GM18951 (cell line): ENCODE measurements around the gene ETV6.

Experiments used
- POLR2A ChIP-seq: IDR thresholded peaks from 4 replicates; pipeline ENCODE4 v1.6.1; 2011; ENCODE audit warnings: mild to moderate bottlenecking; ENCODE audit not compliant: insufficient read length, insufficient read depth; ENCODE audit errors: extremely low read depth
- in situ Hi-C: fragments of 300-500 bp; cut with MboI; formaldehyde crosslinking; loops from one replicate; pipeline ENCODE4 v1.12.0; 2022; ENCODE audit warnings: low sequenced_read_pairs, mixed read lengths, inconsistent platforms; ENCODE audit not compliant: unreplicated experiment

The ETV6 gene

DNA sequence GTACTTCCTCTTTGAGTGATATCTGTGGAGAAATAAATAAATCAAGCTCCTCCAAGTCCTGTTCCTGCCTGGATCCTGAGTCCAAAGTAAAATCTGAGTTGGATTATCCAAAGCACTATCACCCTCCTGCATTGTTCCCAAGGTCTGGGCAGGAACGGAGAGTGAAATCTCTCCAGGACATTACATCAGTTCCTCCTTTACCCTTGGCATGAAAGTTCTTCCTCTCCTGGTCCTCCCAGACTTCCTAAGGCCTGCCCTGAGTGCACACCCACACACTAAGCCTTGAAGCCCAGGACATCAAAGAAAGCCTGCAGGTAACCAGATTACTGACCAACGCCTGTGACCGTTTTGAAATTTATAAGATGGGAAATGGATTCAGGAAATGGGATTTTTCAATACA lies 214.5 kb downstream of the ETV6 start:
- TF ChIP-seq POLR2A, result no peak
- in situ Hi-C loops, result no loop called here

DNA sequence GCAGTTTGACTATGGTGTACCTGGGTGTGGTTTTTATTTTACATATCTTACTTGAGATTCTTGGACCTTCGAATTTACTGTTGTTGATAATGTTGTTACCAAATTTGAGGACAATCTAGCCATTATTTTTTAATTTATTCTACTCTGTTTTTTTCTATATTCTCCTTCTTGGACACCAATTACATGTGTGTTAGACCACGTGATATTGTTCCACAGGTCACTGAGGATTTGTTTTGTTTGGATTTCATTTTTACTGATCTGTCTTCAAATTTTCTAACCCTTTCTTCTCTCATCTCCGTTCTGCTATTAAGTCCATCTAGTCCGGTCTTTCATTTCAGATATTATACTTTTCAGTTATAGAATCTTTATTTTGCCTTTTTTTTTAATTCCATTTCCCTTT lies 216.3 kb downstream of the ETV6 start:
- in situ Hi-C loops, result no loop called here
- no peak for TF ChIP-seq POLR2A

DNA sequence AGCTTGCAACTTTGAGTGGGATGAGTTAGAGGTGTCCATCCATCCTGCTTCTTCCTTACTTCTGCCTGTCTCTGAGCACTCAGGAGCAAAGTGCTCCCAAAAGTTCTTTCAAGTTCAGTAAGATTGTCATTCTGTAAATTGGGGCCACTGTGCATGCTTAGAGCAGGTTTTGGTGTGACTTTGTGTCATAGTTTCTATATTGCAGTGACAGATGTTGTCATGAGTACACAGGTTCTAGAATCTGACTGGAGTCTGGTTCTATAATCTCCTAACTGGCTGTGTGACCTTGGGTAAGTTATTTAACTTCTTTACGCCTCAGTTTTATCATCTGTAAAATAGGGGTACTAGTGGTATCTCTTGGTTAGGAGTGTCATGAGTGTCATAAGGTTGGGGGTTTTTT lies 218.6 kb downstream of the ETV6 start:
- in situ Hi-C loops, result no loop called here
- TF ChIP-seq POLR2A, result no peak

DNA sequence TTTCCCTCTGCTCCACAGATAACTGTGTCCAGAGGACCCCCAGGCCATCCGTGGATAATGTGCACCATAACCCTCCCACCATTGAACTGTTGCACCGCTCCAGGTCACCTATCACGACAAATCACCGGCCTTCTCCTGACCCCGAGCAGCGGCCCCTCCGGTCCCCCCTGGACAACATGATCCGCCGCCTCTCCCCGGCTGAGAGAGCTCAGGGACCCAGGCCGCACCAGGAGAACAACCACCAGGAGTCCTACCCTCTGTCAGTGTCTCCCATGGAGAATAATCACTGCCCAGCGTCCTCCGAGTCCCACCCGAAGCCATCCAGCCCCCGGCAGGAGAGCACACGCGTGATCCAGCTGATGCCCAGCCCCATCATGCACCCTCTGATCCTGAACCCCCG lies 219.9 kb downstream of the ETV6 start:
- in situ Hi-C loops, result no loop called here
- TF ChIP-seq POLR2A, result no peak

DNA sequence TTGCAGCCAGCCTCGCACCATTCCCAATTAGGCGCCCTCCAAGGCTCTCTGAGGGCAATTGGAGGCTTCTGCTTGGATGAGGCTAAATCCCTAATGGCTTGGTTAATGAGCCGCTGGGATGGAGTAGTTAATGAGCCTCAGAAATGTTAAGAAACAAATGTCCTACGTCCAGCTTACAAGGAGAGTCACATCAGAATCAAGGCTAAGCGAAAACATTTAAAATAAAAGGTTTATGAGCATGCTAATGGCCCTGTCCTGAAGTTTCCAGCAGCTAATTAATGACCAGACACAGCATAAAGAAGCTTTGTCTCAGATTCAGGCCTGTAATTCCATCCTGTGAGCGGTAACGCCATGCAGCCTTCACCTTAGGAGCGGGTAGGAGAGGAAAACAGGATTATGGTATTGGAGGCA lies 220.6 kb downstream of the ETV6 start:
- TF ChIP-seq POLR2A, result no peak
- in situ Hi-C loops, result no loop called here

DNA sequence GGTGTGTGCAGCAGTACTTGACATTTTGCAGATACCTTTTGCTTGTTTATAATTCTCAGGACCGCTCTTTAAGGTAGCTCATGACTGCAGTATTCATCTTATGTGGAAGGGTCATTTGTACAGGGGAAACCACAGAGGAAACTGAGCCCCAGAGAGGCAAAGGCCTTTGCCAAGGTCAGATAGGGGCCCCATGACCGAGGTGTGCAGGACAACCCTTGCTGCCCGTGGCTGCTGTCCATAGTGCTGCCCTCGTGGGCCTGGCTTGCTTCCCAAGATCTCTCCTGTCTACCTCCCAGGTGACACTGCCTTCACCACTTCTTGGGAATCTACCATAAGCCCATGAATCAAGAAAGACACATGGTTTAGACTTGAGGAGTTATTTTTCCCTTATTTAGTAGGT lies 222.6 kb downstream of the ETV6 start:
- in situ Hi-C loops, result no loop called here
- no peak for TF ChIP-seq POLR2A

DNA sequence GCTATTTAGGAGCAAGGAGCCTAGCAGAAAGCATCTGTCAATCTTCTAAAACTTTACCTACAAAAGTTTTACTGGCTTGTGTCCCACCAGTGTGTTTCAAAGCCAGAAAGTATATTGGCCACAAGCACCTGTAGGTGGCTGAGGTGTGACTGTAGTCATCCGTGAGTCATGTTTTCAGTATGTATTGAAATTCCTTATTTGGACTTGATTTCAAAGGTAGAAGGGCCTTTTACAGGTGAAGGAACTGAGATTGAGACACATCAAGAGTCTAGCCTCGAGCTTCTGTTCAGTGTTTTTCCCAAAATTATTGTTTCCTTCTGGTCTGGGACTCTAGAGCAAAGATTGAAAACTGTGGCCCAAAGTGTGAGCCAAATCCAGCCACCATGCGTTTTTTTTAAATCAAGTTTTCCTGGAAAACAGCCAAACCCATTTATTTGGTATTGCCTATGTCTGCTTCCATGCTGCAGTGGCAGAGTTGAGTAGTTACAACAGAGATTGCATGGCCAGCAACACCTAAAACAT lies 226.0 kb downstream of the ETV6 start:
- no peak for TF ChIP-seq POLR2A
- in situ Hi-C loops, result no loop called here

DNA sequence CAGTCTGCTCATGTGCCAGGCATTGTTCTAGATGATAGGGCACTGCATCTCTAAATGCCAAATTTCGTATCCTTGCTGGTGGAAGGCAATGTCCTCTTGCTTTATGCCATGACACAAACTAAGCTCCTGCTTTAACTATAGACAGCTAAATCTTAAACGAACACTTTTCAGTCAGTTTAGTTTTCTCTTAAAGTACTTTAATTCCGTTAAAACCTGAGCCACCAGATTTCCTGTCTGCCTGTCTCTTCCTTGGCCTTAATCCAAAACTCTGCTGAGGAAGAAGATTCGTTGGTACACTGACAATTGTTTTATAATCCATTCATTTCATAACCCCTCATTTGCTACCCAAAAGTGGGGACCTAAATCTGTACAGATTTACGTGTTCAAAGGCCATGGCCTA lies 226.8 kb downstream of the ETV6 start:
- no peak for TF ChIP-seq POLR2A
- in situ Hi-C loops, result no loop called here

DNA sequence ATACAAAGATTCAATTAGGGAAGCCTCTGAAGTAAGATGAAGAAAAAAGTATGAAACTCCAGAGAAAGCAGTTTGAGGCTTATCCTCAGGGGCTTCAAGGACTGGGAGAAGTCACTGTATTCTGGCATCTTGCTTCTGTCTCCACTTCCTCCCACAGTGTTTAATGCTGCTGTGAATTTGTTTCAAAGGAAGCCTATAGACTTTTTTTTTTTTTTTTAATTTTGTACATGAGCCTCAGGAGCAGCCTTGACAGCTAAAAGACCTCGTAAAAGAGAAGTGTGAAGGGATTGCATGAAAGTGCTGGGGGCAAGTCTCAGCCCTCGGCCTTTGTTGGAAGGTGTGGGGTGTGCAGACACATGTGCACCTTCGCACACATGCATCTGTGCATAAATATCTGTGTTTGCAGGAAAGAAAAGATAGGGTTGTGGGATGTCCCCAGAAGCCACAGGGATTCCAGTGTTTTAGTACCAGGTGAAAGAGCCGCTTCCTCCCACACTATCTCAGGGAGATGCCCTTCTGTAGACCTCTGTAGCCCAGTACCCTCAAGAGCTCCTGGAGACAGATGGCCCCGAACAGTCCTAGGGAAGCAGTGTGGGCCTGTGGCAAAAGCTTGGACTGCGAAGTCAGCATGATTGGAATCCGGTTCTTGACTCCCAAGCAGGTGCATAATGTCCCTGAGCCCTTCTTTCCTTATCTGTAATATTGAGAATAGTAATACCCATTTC lies 227.8 kb downstream of the ETV6 start:
- TF ChIP-seq POLR2A, result no peak
- in situ Hi-C loops, result no loop called here

DNA sequence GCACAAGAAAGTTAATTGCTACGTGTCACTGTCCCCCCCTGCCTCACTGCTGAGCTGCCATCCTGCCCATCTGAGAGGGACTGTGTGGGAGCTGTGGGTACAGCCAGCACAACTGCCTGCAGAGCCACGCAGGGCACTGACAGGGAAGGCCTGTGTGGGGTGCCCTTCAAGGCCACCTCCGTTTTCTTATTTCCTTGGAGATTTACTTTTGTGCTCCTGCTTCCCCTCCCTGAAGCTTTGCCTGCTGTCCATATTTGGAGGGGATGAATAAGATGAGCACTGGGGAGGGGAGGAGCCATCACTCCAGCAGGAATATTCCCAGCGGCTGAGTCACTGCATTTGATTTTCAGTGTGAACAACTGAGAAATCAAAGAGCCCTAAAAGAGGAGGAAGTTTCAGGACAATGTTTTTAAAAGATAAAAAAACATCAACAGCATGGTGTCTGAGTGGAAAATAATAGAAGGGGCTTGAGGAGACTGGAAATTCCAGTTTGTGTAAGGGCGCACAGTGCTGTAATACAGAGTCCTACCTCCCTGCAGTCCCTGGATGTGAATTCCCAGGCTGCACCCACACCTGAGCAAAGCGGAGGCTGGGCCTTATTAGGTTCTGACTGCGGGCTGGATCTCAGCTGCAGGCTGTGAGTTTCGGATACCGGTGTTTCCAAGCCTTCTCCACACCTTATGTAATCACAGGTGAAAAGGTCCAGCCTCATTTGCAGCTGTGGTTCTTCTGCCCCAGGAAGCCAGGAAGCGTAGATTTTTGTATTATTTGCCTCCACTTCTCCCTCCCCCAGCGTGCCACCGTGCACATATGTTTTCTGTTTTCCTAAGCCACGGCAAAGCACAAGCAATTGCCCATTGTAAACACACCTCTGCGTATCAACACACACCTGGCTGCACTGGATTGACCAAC lies 228.7 kb downstream of the ETV6 start:
- in situ Hi-C loops, result no loop called here
- TF ChIP-seq POLR2A, result no peak

DNA sequence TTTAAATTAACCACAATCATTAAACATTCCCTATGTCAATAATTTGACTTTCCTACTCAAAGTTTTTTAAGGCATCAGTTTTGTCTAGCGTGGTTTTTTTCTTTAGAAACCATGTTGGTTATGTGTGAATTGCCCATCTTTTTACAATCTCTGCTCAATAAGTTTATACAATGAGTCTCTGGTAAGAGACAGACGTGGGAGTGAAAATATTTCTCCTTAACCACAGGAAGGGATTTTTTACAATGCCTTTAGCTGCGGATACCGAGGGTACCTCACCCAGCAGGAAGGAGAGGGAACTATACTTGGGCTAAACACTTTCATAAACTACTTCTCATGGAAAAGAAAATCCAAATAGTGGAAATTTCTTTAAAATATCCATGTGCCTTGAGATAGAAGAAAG lies 229.8 kb downstream of the ETV6 start:
- in situ Hi-C loops, result no loop called here
- no peak for TF ChIP-seq POLR2A

DNA sequence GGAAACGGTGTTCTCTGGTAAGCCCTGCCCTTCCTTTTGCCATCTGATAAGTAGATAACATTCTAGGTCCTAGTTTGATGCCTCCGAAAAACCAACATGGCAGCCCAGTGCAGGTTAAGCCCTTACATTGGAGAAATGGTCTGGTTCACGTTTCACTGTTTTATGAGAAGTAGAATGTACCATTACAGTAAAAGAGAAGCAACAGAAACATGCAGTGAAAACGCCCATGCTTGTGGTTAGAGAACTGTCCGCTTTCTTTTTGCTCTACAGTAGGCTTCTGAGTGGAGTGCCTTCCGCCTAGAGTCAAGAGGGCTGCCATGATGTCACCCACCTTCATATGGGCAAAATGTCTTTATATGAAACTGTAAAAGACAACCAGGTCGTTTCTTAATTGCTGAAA lies 230.9 kb downstream of the ETV6 start:
- no peak for TF ChIP-seq POLR2A
- in situ Hi-C loops, result no loop called here

DNA sequence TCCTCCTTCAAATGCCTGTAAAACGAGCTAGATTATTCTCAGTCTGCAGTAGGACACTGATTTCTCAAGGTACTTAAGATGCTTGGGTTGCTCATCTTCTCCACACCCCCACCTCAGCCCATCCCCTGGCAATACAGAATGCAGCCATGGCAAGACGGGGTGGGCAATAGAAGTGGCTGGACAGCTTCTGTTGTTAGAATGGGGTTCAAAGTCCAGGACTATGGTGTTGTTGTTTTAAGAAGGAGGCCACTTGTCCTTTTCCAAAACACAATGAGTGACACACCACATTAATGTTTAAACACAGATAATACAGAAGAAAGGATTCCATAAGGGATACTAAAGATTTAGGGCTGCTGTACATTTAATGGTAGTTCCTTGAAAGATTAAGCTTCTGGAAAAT lies 232.4 kb downstream of the ETV6 start:
- in situ Hi-C loops, result no loop called here
- TF ChIP-seq POLR2A, result no peak
